PFSK-1 (cell line): ENCODE results near the gene RNF130.

Source experiments
- FOXP2 ChIP-seq: optimal IDR thresholded peaks from 2 replicates; pipeline ENCODE3; 2011; ENCODE audit warnings: borderline replicate concordance, control low read depth, inconsistent platforms; ENCODE audit not compliant: insufficient read depth; ENCODE audit errors: extremely low read length, extremely low read depth
- POLR2AphosphoS5 ChIP-seq: IDR thresholded peaks from 2 replicates; pipeline ENCODE4 v1.6.1; 2012; ENCODE audit warnings: low read depth, mild to moderate bottlenecking, control low read depth, low read length, moderate library complexity
- SIN3A ChIP-seq: IDR thresholded peaks from 2 replicates; pipeline ENCODE4 v1.6.1; 2012; ENCODE audit warnings: mild to moderate bottlenecking, low read length, moderate library complexity, borderline replicate concordance; ENCODE audit not compliant: insufficient read depth
- TAF1 ChIP-seq: IDR thresholded peaks from 2 replicates; pipeline ENCODE4 v1.6.1; 2012; ENCODE audit warnings: low read length, control low read depth, borderline replicate concordance; ENCODE audit not compliant: insufficient read depth
- TF ChIP-seq, protein P1 (sequence below), 2 experiments: IDR thresholded peaks; 2 replicates each; pipeline versions ENCODE4 v1.6.1 to v1.8.0; 2011 to 2012; ENCODE audit warnings: low read depth in 2 of 2, low read length in 2 of 2, control low read depth in 1 of 2, inconsistent platforms in 1 of 2, mild to moderate bottlenecking in 1 of 2, moderate library complexity in 1 of 2; ENCODE audit not compliant: insufficient read depth in 1 of 2

The RNF130 gene

GRCh38 chr5:180069589-180070247 is 1.8 kb downstream of the RNF130 start:
- TF ChIP-seq, protein P1, sequence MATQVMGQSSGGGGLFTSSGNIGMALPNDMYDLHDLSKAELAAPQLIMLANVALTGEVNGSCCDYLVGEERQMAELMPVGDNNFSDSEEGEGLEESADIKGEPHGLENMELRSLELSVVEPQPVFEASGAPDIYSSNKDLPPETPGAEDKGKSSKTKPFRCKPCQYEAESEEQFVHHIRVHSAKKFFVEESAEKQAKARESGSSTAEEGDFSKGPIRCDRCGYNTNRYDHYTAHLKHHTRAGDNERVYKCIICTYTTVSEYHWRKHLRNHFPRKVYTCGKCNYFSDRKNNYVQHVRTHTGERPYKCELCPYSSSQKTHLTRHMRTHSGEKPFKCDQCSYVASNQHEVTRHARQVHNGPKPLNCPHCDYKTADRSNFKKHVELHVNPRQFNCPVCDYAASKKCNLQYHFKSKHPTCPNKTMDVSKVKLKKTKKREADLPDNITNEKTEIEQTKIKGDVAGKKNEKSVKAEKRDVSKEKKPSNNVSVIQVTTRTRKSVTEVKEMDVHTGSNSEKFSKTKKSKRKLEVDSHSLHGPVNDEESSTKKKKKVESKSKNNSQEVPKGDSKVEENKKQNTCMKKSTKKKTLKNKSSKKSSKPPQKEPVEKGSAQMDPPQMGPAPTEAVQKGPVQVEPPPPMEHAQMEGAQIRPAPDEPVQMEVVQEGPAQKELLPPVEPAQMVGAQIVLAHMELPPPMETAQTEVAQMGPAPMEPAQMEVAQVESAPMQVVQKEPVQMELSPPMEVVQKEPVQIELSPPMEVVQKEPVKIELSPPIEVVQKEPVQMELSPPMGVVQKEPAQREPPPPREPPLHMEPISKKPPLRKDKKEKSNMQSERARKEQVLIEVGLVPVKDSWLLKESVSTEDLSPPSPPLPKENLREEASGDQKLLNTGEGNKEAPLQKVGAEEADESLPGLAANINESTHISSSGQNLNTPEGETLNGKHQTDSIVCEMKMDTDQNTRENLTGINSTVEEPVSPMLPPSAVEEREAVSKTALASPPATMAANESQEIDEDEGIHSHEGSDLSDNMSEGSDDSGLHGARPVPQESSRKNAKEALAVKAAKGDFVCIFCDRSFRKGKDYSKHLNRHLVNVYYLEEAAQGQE (IDR thresholded peaks at IDR 0.05; ENCODE audit: insufficient read depth in 1 of 2, low read depth in 2 of 2, low read length in 2 of 2) = no peak
- TF ChIP-seq FOXP2 (no peak), POLR2AphosphoS5 (no peak), SIN3A (no peak), TAF1 (no peak)

GRCh38 chr5:180068519-180069090 is 3.0 kb downstream of the RNF130 start:
- TF ChIP-seq, protein P1 (IDR thresholded peaks at IDR 0.05; ENCODE audit: insufficient read depth in 1 of 2, low read depth in 2 of 2, low read length in 2 of 2) = no peak
- TF ChIP-seq SIN3A (no peak), POLR2AphosphoS5 (no peak), TAF1 (no peak), FOXP2 (no peak)

DNA sequence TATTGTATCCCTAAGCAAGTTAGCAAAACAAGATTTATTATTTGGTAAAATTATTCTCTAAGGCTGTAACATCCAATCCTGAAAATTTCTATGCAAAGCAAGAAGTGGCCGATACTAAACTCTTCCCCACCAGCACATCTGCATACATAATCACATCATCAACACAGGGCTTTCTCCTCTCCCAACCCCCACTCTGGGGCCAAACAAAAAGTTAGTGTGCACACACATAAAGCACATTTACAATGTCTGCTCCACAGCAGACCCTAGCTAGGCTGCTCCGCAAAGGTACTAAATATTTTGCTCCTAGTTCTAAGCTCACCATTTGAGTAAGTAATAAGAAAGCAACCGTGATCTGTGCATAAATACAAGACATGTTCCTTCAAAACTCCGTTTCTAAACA is 3.6 kb downstream of the RNF130 start:
- TF ChIP-seq TAF1 (no peak), POLR2AphosphoS5 (no peak), FOXP2 (no peak), SIN3A (no peak)
- TF ChIP-seq, protein P1 (IDR thresholded peaks at IDR 0.05; ENCODE audit: insufficient read depth in 1 of 2, low read depth in 2 of 2, low read length in 2 of 2) = no peak

- TF ChIP-seq SIN3A (no peak), POLR2AphosphoS5 (no peak), FOXP2 (no peak), TAF1 (no peak)
- TF ChIP-seq, protein P1 (IDR thresholded peaks at IDR 0.05; ENCODE audit: insufficient read depth in 1 of 2, low read depth in 2 of 2, low read length in 2 of 2) = no peak
Observed at GRCh38 chr5:180060192-180060591, 11.4 kb downstream of the RNF130 start.
